ENCODE data around the gene PAQR5. TPM values are rescaled to one million over a fixed set of nuclear protein-coding genes. Genes with fewer than 3 reads are reported as not detected.

PAQR5 gene
- total and polyA plus RNA-seq, 2 donors (not counting 3 experiments of a cell fraction or from before 2014, with no cell fraction given): 0.08 to 0.09 TPM

DNA sequence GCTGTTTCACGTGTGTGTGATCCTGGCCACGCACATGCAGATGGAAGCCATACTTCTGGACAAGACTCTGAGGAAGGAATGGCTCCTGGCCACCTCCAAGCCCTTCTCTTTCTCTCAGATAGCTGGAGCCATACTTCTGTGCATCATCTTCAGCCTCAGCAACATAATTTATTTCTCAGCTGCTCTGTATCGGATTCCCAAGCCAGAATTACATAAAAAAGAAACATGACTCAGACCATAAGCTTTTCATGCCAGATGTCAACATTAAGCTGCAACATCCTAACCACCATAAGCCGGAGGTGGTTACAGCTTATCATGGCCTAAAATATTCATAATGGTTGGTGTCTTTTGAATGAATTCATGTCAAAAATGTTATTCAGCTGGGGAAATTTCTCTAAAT, 104.9 kb downstream of the PAQR5 start:
- FAIRE-seq (no peak), DNase-seq (ENCODE audit: low read depth, low spot score) (no peak)
- no peak overlapping the region for H3K9ac ChIP-seq (replicated peaks; ENCODE audit: extremely low read depth, insufficient read depth, low read length)
- no peak overlapping the region for H2AFZ ChIP-seq (ENCODE audit: low read depth, low read length)
- H3K36me3 ChIP-seq (ENCODE audit: control insufficient read depth in 2 of 2, extremely low read depth in 1 of 2, insufficient read depth in 2 of 2, low read length in 2 of 2): no peaks in the 10 kb centered on the region
- no peak overlapping the region for H3K4me3 ChIP-seq (replicated peaks in 1 of 3; ENCODE audit: insufficient read depth in 1 of 3, low read depth in 1 of 3, low read length in 3 of 3)
- BruUV-seq (replicated peaks): no TSS peak
- no peaks in the 10 kb centered on the region for H3K9me3 ChIP-seq (replicated peaks; ENCODE audit: control insufficient read depth, insufficient read depth, low read length)
- H3K4me1 ChIP-seq (ENCODE audit: control insufficient read depth, extremely low read depth, insufficient read depth, low read length): no peaks in the 10 kb centered on the region
- dilution Hi-C loops (cut with MboI; ENCODE audit: extremely low pct_ligation_motif_present, low sequenced_read_pairs) (no loop called here), intact Hi-C loops (cut with micrococcal nuclease) (no loop called here)
- no peaks in the 10 kb centered on the region for H3K27me3 ChIP-seq (ENCODE audit: control insufficient read depth in 2 of 2, insufficient read depth in 2 of 2, low read length in 2 of 2)
- ChIA-PET CTCF (interaction anchor here (2.1 kb wide), 1 partner anchor 9 kb away, joined by 22 read pairs; no protein-coding TSS in a partner anchor), POLR2A (interaction anchor here (0.5 kb wide), 1 partner anchor 1125 kb away, joined by 6 read pairs; no protein-coding TSS in a partner anchor)
- H3K27ac ChIP-seq (ENCODE audit: insufficient read depth, low read depth, low read length): no peak overlapping the region
- no peaks in the 10 kb centered on the region for H4K20me1 ChIP-seq (replicated peaks; ENCODE audit: control insufficient read depth, extremely low read depth, insufficient read depth, low read length)
- no peak for TF ChIP-seq EZH2 (IDR thresholded peaks at IDR 0.05; ENCODE audit: borderline replicate concordance, low read depth, low read length, severe bottlenecking)
- TF ChIP-seq POLR2AphosphoS5 (IDR thresholded peaks at IDR 0.05; ENCODE audit: insufficient read depth, low read depth, low read length): no peak
- TF ChIP-seq, protein P1, sequence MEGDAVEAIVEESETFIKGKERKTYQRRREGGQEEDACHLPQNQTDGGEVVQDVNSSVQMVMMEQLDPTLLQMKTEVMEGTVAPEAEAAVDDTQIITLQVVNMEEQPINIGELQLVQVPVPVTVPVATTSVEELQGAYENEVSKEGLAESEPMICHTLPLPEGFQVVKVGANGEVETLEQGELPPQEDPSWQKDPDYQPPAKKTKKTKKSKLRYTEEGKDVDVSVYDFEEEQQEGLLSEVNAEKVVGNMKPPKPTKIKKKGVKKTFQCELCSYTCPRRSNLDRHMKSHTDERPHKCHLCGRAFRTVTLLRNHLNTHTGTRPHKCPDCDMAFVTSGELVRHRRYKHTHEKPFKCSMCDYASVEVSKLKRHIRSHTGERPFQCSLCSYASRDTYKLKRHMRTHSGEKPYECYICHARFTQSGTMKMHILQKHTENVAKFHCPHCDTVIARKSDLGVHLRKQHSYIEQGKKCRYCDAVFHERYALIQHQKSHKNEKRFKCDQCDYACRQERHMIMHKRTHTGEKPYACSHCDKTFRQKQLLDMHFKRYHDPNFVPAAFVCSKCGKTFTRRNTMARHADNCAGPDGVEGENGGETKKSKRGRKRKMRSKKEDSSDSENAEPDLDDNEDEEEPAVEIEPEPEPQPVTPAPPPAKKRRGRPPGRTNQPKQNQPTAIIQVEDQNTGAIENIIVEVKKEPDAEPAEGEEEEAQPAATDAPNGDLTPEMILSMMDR (IDR thresholded peaks at IDR 0.05; ENCODE audit: extremely low read depth in 1 of 2, insufficient read depth in 1 of 2, low read depth in 1 of 2, low read length in 2 of 2): no peak
- no peak for TF ChIP-seq GATA2 (IDR thresholded peaks at IDR 0.05; ENCODE audit: insufficient read depth, insufficient read length, low read depth, low read length)
- no peak for TF ChIP-seq FOS (IDR thresholded peaks at IDR 0.05; ENCODE audit: borderline replicate concordance, insufficient read depth, low read length)
- TF ChIP-seq JUN (IDR thresholded peaks at IDR 0.05; ENCODE audit: borderline replicate concordance, insufficient read depth, insufficient read length, low read depth): no peak
- no peaks in the 10 kb centered on the region for H3K79me2 ChIP-seq (ENCODE audit: control insufficient read depth, insufficient read depth, low read length)
- no peaks in the 10 kb centered on the region for H3K9me1 ChIP-seq (replicated peaks; ENCODE audit: control insufficient read depth, extremely low read depth, insufficient read depth, low read length)
- no peak overlapping the region for H3K4me2 ChIP-seq (ENCODE audit: insufficient read depth, low read length)

Data from endothelial cell of umbilical vein (primary cell).